Skin of body (tissue), 2 donors: ENCODE data around the gene ZCCHC2. TPM values are rescaled to one million over a fixed set of nuclear protein-coding genes. Genes with fewer than 3 reads are reported as not detected.

Experiments
- DNase-seq: peaks from one replicate; lab custom pipeline; 2025; lab: John Stamatoyannopoulos, UW
- total RNA-seq: library from RNA; depleted of rRNA; stranded (reverse); fragments of >200 nt; gene quantifications from one replicate; pipeline ENCODE4 v1.2.3, GENCODE V29; 2014

Gene ZCCHC2
- total RNA-seq, 1 donor from 2014 or later: 18.3 TPM

GRCh38 chr18:62607708-62608428 is 85.0 kb downstream of the ZCCHC2 start:
- DNase-seq: no peak

GRCh38 chr18:62609764-62610163 is 86.9 kb downstream of the ZCCHC2 start:
- DNase-seq: no peak

GRCh38 chr18:62610351-62610700 is 87.5 kb downstream of the ZCCHC2 start:
- no peak for DNase-seq

GRCh38 chr18:62610701-62611411 is 88.0 kb downstream of the ZCCHC2 start:
- peak; percentile 71 for DNase-seq

- no peak for DNase-seq
Observed at GRCh38 chr18:62611453-62612288, 88.8 kb downstream of the ZCCHC2 start.

GRCh38 chr18:62612289-62612645 is 89.4 kb downstream of the ZCCHC2 start:
- no peak for DNase-seq

- DNase-seq: no peak
Observed at GRCh38 chr18:62612776-62613175, 90.0 kb downstream of the ZCCHC2 start.

GRCh38 chr18:62614494-62614893 is 91.7 kb downstream of the ZCCHC2 start:
- DNase-seq: no peak

GRCh38 chr18:62616331-62616805 is 93.5 kb downstream of the ZCCHC2 start:
- DNase-seq: no peak

GRCh38 chr18:62617793-62618591 is 95.2 kb downstream of the ZCCHC2 start:
- DNase-seq: no peak

GRCh38 chr18:62618735-62619134 is 95.9 kb downstream of the ZCCHC2 start:
- no peak for DNase-seq

- no peak for DNase-seq
Observed at GRCh38 chr18:62621546-62621945, 98.7 kb downstream of the ZCCHC2 start.

- DNase-seq: no peak
Observed at GRCh38 chr18:62625019-62625418, 102.2 kb downstream of the ZCCHC2 start.

Other genes with a start within 250 kb of the ZCCHC2 start
- gene TNFRSF11A, start 197.7 kb upstream of the ZCCHC2 start, total RNA-seq: 3.0 TPM
- gene PHLPP1, start 192.5 kb downstream of the ZCCHC2 start, total RNA-seq: 15.6 TPM